ENCODE data around the gene EBF4. TPM values are rescaled to one million over a fixed set of nuclear protein-coding genes. Genes with fewer than 3 reads are reported as not detected.

EBF4 gene
- total RNA-seq, 2 donors from 2014 or later = 48.9 to 58.8 TPM

DNA sequence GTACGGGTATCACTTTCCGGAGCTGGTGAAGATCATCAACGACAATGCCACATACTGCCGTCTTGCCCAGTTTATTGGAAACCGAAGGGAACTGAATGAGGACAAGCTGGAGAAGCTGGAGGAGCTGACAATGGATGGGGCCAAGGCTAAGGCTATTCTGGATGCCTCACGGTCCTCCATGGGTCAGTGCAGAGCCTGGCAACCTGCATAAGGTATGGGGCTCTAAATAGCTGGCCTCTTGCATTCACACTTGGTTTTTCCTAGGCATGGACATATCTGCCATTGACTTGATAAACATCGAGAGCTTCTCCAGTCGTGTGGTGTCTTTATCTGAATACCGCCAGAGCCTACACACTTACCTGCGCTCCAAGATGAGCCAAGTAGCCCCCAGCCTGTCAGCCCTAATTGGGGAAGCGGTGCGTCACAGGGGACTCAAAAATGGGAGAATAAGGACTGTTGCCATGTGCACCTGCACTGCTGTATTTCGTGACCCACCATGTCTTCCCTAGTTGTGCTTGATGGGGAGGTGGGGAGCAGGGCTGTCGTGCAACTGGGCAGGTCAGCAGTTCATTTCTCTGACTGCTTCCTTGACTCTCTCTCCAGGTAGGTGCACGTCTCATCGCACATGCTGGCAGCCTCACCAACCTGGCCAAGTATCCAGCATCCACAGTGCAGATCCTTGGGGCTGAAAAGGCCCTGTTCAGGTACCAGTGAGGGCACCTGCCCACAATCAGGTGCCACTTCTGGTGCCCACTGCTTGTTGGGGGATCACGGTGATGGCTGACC lies 37.1 kb upstream of the EBF4 start:
- H3K4me3 ChIP-seq = no peak overlapping the region
- peaks cover 24 to 41% of the 10 kb centered on the region in 2 donors for H3K36me3 ChIP-seq
- no peaks in the 10 kb centered on the region for H3K9me3 ChIP-seq
- DNase-seq (ENCODE audit: low spot score) = no peak
- H3K27ac ChIP-seq = no peak overlapping the region
- no peak for TF ChIP-seq POLR2AphosphoS5 (IDR thresholded peaks at IDR 0.05)
- WGBS = 90% methylated on average over 15 of the region's 17 CpGs
- H3K4me1 ChIP-seq (replicated peaks) = peaks cover 8% of the 10 kb centered on the region
- no peaks in the 10 kb centered on the region for H3K27me3 ChIP-seq (replicated peaks; ENCODE audit: insufficient read depth)
- intact Hi-C loops (cut with DNase I) = no loop called here

GRCh38 chr20:2656471-2657117 lies 36.0 kb upstream of the EBF4 start:
- Histone ChIP-seq H3K27me3 (replicated peaks; ENCODE audit: insufficient read depth) (no peaks in the 10 kb centered on the region), H3K9me3 (no peaks in the 10 kb centered on the region), H3K36me3 (peaks cover 24 to 45% of the 10 kb centered on the region in 2 donors), H3K4me3 (no peak overlapping the region), H3K27ac (no peak overlapping the region), H3K4me1 (replicated peaks) (peaks cover 8% of the 10 kb centered on the region)
- intact Hi-C loops (cut with DNase I) = no loop called here
- 89% methylated on average over 12 of the region's 12 CpGs for WGBS
- no peak for DNase-seq (ENCODE audit: low spot score)
- TF ChIP-seq POLR2A (IDR thresholded peaks at IDR 0.05) (no peak), POLR2AphosphoS5 (IDR thresholded peaks at IDR 0.05) (no peak)

DNA sequence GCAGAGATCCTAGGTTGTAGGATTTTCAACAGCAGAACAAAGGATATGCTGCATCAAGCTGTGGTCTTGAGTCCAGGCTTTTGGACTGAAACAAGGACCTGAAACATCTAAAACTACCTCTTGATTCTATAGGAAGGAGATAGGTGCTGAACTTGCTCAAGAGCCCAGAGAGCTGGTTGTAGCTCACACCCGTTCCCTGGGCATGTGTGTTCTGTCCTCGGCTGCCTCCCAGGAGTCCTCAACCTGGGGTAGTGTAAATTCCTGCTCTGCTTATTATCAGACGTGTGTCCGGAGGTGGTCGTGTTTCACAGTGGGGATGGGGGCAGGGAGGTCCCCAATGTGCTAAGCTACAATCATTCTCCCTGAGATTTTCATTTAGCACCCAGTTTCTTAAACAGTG lies 35.3 kb upstream of the EBF4 start:
- TF ChIP-seq CTCF (IDR thresholded peaks at IDR 0.05) = no peak
- TF ChIP-seq POLR2A (IDR thresholded peaks at IDR 0.05) = no peak
- TF ChIP-seq POLR2AphosphoS5 (IDR thresholded peaks at IDR 0.05) = no peak
- no peak overlapping the region for H3K4me3 ChIP-seq
- no peaks in the 10 kb centered on the region for H3K9me3 ChIP-seq
- H3K27me3 ChIP-seq (replicated peaks; ENCODE audit: insufficient read depth) = no peaks in the 10 kb centered on the region
- no peak overlapping the region for H3K27ac ChIP-seq
- H3K36me3 ChIP-seq = peaks cover 24 to 45% of the 10 kb centered on the region in 2 donors
- peaks cover 8% of the 10 kb centered on the region for H3K4me1 ChIP-seq (replicated peaks)
- intact Hi-C loops (cut with DNase I) = no loop called here
- no peak for DNase-seq (ENCODE audit: low spot score)
- whole genome bisulfite sequencing = 67% methylated on average over 5 of the region's 5 CpGs

- H3K4me1 ChIP-seq (replicated peaks) = peaks cover 8% of the 10 kb centered on the region
- H3K27me3 ChIP-seq (replicated peaks; ENCODE audit: insufficient read depth) = no peaks in the 10 kb centered on the region
- H3K9me3 ChIP-seq = no peaks in the 10 kb centered on the region
- 81% methylated on average over 5 of the region's 5 CpGs for WGBS
- intact Hi-C loops (cut with DNase I) = no loop called here
- DNase-seq (ENCODE audit: low spot score) = no peak
- H3K36me3 ChIP-seq = peaks cover 24 to 45% of the 10 kb centered on the region in 2 donors
- no peak overlapping the region for H3K4me3 ChIP-seq
- H3K27ac ChIP-seq = no peak overlapping the region
- TF ChIP-seq CTCF (IDR thresholded peaks at IDR 0.05) = no peak
- no peak for TF ChIP-seq POLR2A (IDR thresholded peaks at IDR 0.05)
- no peak for TF ChIP-seq POLR2AphosphoS5 (IDR thresholded peaks at IDR 0.05)
Measured at GRCh38 chr20:2657674-2658073, 34.9 kb upstream of the EBF4 start.

- WGBS = 69% methylated on average over 13 of the region's 13 CpGs
- H3K4me3 ChIP-seq = no peak overlapping the region
- peaks cover 8% of the 10 kb centered on the region for H3K4me1 ChIP-seq (replicated peaks)
- no peaks in the 10 kb centered on the region for H3K9me3 ChIP-seq
- TF ChIP-seq CTCF (IDR thresholded peaks at IDR 0.05) (no peak), POLR2A (IDR thresholded peaks at IDR 0.05) (no peak), POLR2AphosphoS5 (IDR thresholded peaks at IDR 0.05) (no peak)
- no peak for DNase-seq (ENCODE audit: low spot score)
- H3K27me3 ChIP-seq (replicated peaks; ENCODE audit: insufficient read depth) = no peaks in the 10 kb centered on the region
- no peak overlapping the region for H3K27ac ChIP-seq
- H3K36me3 ChIP-seq = peaks cover 24 to 45% of the 10 kb centered on the region in 2 donors
- intact Hi-C loops (cut with DNase I) = no loop called here
Measured at GRCh38 chr20:2658414-2659354, 33.9 kb upstream of the EBF4 start.

Measured in prostate gland (tissue), 2 donors.